Esophagus squamous epithelium (tissue), 5 donors: ENCODE data around the gene IQSEC3. TPM values are rescaled to one million over a fixed set of nuclear protein-coding genes. Genes with fewer than 3 reads are reported as not detected.

Experiments used
- DNase-seq: peaks from one replicate; lab custom pipeline; 2025; lab: John Stamatoyannopoulos, UW
- H3K27ac ChIP-seq, 4 donors: fragments of 200-600 bp; sonication (generic); one replicate each; pipeline ENCODE4 v1.5.1; 2016 to 2019; ENCODE audit warnings: mild to moderate bottlenecking in 1 of 4
- H3K27me3 ChIP-seq, 4 donors: fragments of 200-600 bp; sonication (generic); 1 replicate in 3 of 4; 2 replicates in 1 of 4; pipeline versions ENCODE4 v1.5.1 to v1.6.0; 2017 to 2021; ENCODE audit warnings: antibody characterized with exemption in 1 of 4
- H3K36me3 ChIP-seq, 3 donors: fragments of 200-600 bp; sonication (generic); one replicate each; pipeline ENCODE4 v1.5.1; 2016 to 2019
- H3K4me1 ChIP-seq, 3 donors: fragments of 200-600 bp; sonication (generic); one replicate each; pipeline ENCODE4 v1.5.1; 2017 to 2019
- H3K4me3 ChIP-seq, 4 donors: fragments of 200-600 bp; sonication (generic); 1 replicate in 3 of 4; 2 replicates in 1 of 4; pipeline ENCODE4 v1.5.1; 2016 to 2019; ENCODE audit warnings: mild to moderate bottlenecking in 2 of 4, moderate library complexity in 1 of 4
- H3K9me3 ChIP-seq, 3 donors: fragments of 200-600 bp; sonication (generic); one replicate each; pipeline ENCODE4 v1.5.1; 2016 to 2019
- CTCF ChIP-seq, 6 experiments: fragments of 450-650 bp in 4 of 6; fragments of 200-600 bp in 2 of 6; sonication (generic) in 2 of 6; IDR thresholded peaks; one replicate each; pipeline ENCODE4 v1.5.1; 2016 to 2019; ENCODE audit warnings: antibody characterized with exemption in 6 of 6, mild to moderate bottlenecking in 4 of 6, moderate library complexity in 4 of 6
- POLR2A ChIP-seq, 4 donors: fragments of 450-650 bp; IDR thresholded peaks; one replicate each; pipeline ENCODE4 v1.6.1; 2017; ENCODE audit warnings: antibody characterized with exemption in 4 of 4, mild to moderate bottlenecking in 4 of 4, moderate library complexity in 3 of 4
- WGBS, 2 donors: methylation state at CpG; one replicate each; pipeline ENCODE4 v1.1.5; 2018; 5-methylcytosine and 5-hydroxymethylcytosine counted together
- intact Hi-C: fragments of 100-400 bp; cut with DNase I; formaldehyde crosslinking; loops from one replicate; pipeline ENCODE4 v1.15.0; 2022
- total RNA-seq, 4 donors: library from RNA; depleted of rRNA; stranded (reverse); fragments of >200 nt; gene quantifications; one replicate each; pipeline ENCODE4 v1.1.0, GENCODE V29; 2016
- donor health status: DM: yes; HTN: yes; CAD: no.

The IQSEC3 gene
- total RNA-seq, 4 donors from 2014 or later, result 0.04 to 0.95 (median 0.08) TPM; not detected in 1

GRCh38 chr12:99605-100004, 33.0 kb downstream of the IQSEC3 start:
- DNase-seq, result no peak
- H3K9me3 ChIP-seq, result no peaks in the 10 kb centered on the region
- H3K27me3 ChIP-seq, result peaks cover 0 to 76% (median 0%) of the 10 kb centered on the region in 4 donors
- no peaks in the 10 kb centered on the region for H3K36me3 ChIP-seq
- TF ChIP-seq CTCF (IDR thresholded peaks at IDR 0.05) (no peak), POLR2A (IDR thresholded peaks at IDR 0.05) (no peak)
- 35 to 37% methylated on average over 13 of the region's 13 CpGs for WGBS, 2 donors
- H3K27ac ChIP-seq, result no peak overlapping the region
- intact Hi-C loops, result no loop called here
- peaks cover 0 to 4% (median 0%) of the 10 kb centered on the region in 3 donors for H3K4me1 ChIP-seq
- H3K4me3 ChIP-seq, result no peak overlapping the region

- no peak overlapping the region for H3K4me3 ChIP-seq
- H3K27me3 ChIP-seq, result peaks cover 0 to 78% (median 0%) of the 10 kb centered on the region in 4 donors
- TF ChIP-seq POLR2A (IDR thresholded peaks at IDR 0.05) (no peak), CTCF (IDR thresholded peaks at IDR 0.05) (no peak)
- peaks cover 0 to 5% (median 0%) of the 10 kb centered on the region in 3 donors for H3K4me1 ChIP-seq
- no peaks in the 10 kb centered on the region for H3K9me3 ChIP-seq
- H3K27ac ChIP-seq, result no peak overlapping the region
- intact Hi-C loops, result no loop called here
- no peak for DNase-seq
- WGBS, 2 donors, result 69 to 75% methylated on average over 4 to 9 of the region's 15 CpGs
- no peaks in the 10 kb centered on the region for H3K36me3 ChIP-seq
Observed at GRCh38 chr12:101969-102878, 35.7 kb downstream of the IQSEC3 start.

GRCh38 chr12:102879-103168, 36.3 kb downstream of the IQSEC3 start:
- H3K4me1 ChIP-seq, result peaks cover 0 to 6% (median 0%) of the 10 kb centered on the region in 3 donors
- TF ChIP-seq POLR2A (IDR thresholded peaks at IDR 0.05), result no peak
- TF ChIP-seq CTCF (IDR thresholded peaks at IDR 0.05), result no peak
- 56% methylated on average over 7 of the region's 7 CpGs; no CpG with 5 or more reads in 1 of the 2 donors for WGBS, 2 donors
- no peak overlapping the region for H3K27ac ChIP-seq
- H3K36me3 ChIP-seq, result no peaks in the 10 kb centered on the region
- peaks cover 0 to 72% (median 0%) of the 10 kb centered on the region in 4 donors for H3K27me3 ChIP-seq
- no peak for DNase-seq
- no peaks in the 10 kb centered on the region for H3K9me3 ChIP-seq
- H3K4me3 ChIP-seq, result no peak overlapping the region
- intact Hi-C loops, result no loop called here

GRCh38 chr12:103169-103981, 36.8 kb downstream of the IQSEC3 start:
- 56 to 100% methylated on average over 1 to 3 of the region's 19 CpGs for WGBS, 2 donors
- TF ChIP-seq POLR2A (IDR thresholded peaks at IDR 0.05), result no peak
- no peak for TF ChIP-seq CTCF (IDR thresholded peaks at IDR 0.05)
- no peaks in the 10 kb centered on the region for H3K9me3 ChIP-seq
- H3K4me3 ChIP-seq, result no peak overlapping the region
- intact Hi-C loops, result no loop called here
- no peaks in the 10 kb centered on the region for H3K36me3 ChIP-seq
- DNase-seq, result no peak
- H3K27ac ChIP-seq, result no peak overlapping the region
- H3K27me3 ChIP-seq, result peaks cover 0 to 67% (median 0%) of the 10 kb centered on the region in 4 donors
- peaks cover 0 to 12% (median 0%) of the 10 kb centered on the region in 3 donors for H3K4me1 ChIP-seq
